Measurements from ENCODE around the gene PON2.

The PON2 gene

GRCh38 chr7:95411036-95411435, 23.8 kb downstream of the PON2 start:
- no peaks in the 10 kb centered on the region for H3K4me1 ChIP-seq (ENCODE audit: insufficient read depth, low read length)
- H3K27ac ChIP-seq (ENCODE audit: low read length) = no peak overlapping the region
- no peak for DNase-seq
- H3K4me2 ChIP-seq (ENCODE audit: insufficient read depth, low read length) = no peak overlapping the region
- no peak overlapping the region for H3K4me3 ChIP-seq (ENCODE audit: low read depth in 1 of 2, low read length in 2 of 2)
- H4K20me1 ChIP-seq (ENCODE audit: insufficient read depth, low read length) = no peaks in the 10 kb centered on the region
- no peak overlapping the region for H2AFZ ChIP-seq (ENCODE audit: low read depth, low read length)
- H3K27me3 ChIP-seq (ENCODE audit: insufficient read depth, low read length, poor library complexity) = no peaks in the 10 kb centered on the region
- TF ChIP-seq CTCF (IDR thresholded peaks at IDR 0.05; ENCODE audit: borderline replicate concordance, extremely low read depth, low read length, poor library complexity, severe bottlenecking) (no peak), EZH2 (IDR thresholded peaks at IDR 0.05; ENCODE audit: borderline replicate concordance, low read depth, low read length, severe bottlenecking) (no peak)
- no peak for ATAC-seq (ENCODE audit: insufficient read depth, low read depth)
- H3K9ac ChIP-seq (ENCODE audit: low read depth, low read length) = no peak overlapping the region
- H3K79me2 ChIP-seq (ENCODE audit: insufficient read depth, low read length) = no peaks in the 10 kb centered on the region
- no peaks in the 10 kb centered on the region for H3K9me3 ChIP-seq (ENCODE audit: insufficient read depth, low read length, severe bottlenecking)
- no peaks in the 10 kb centered on the region for H3K36me3 ChIP-seq (ENCODE audit: insufficient read depth, low read length)

- Histone ChIP-seq H3K4me3 (ENCODE audit: low read depth in 1 of 2, low read length in 2 of 2) (no peak overlapping the region), H3K4me2 (ENCODE audit: insufficient read depth, low read length) (no peak overlapping the region), H3K79me2 (ENCODE audit: insufficient read depth, low read length) (no peaks in the 10 kb centered on the region), H3K27me3 (ENCODE audit: insufficient read depth, low read length, poor library complexity) (no peaks in the 10 kb centered on the region), H3K9ac (ENCODE audit: low read depth, low read length) (no peak overlapping the region), H2AFZ (ENCODE audit: low read depth, low read length) (no peak overlapping the region), H3K36me3 (ENCODE audit: insufficient read depth, low read length) (no peaks in the 10 kb centered on the region), H3K4me1 (ENCODE audit: insufficient read depth, low read length) (no peaks in the 10 kb centered on the region), H4K20me1 (ENCODE audit: insufficient read depth, low read length) (no peaks in the 10 kb centered on the region), H3K9me3 (ENCODE audit: insufficient read depth, low read length, severe bottlenecking) (no peaks in the 10 kb centered on the region), H3K27ac (ENCODE audit: low read length) (no peak overlapping the region)
- ATAC-seq (ENCODE audit: insufficient read depth, low read depth) (no peak), DNase-seq (no peak)
- TF ChIP-seq CTCF (IDR thresholded peaks at IDR 0.05; ENCODE audit: borderline replicate concordance, extremely low read depth, low read length, poor library complexity, severe bottlenecking) = no peak
- TF ChIP-seq EZH2 (IDR thresholded peaks at IDR 0.05; ENCODE audit: borderline replicate concordance, low read depth, low read length, severe bottlenecking) = no peak
Measured at GRCh38 chr7:95407751-95408150, 27.1 kb downstream of the PON2 start.

- H3K36me3 ChIP-seq (ENCODE audit: insufficient read depth, low read length) = no peaks in the 10 kb centered on the region
- no peak for TF ChIP-seq CTCF (IDR thresholded peaks at IDR 0.05; ENCODE audit: borderline replicate concordance, extremely low read depth, low read length, poor library complexity, severe bottlenecking)
- no peak for TF ChIP-seq EZH2 (IDR thresholded peaks at IDR 0.05; ENCODE audit: borderline replicate concordance, low read depth, low read length, severe bottlenecking)
- no peak for ATAC-seq (ENCODE audit: insufficient read depth, low read depth)
Measured at GRCh38 chr7:95405800-95406199, 29.0 kb downstream of the PON2 start.

GRCh38 chr7:95405208-95405607, 29.6 kb downstream of the PON2 start:
- no peaks in the 10 kb centered on the region for H3K79me2 ChIP-seq (ENCODE audit: insufficient read depth, low read length)
- no peak overlapping the region for H2AFZ ChIP-seq (ENCODE audit: low read depth, low read length)
- H3K9ac ChIP-seq (ENCODE audit: low read depth, low read length) = no peak overlapping the region
- H3K27ac ChIP-seq (ENCODE audit: low read length) = no peak overlapping the region
- H3K27me3 ChIP-seq (ENCODE audit: insufficient read depth, low read length, poor library complexity) = no peaks in the 10 kb centered on the region
- TF ChIP-seq EZH2 (IDR thresholded peaks at IDR 0.05; ENCODE audit: borderline replicate concordance, low read depth, low read length, severe bottlenecking) = no peak
- no peak for TF ChIP-seq CTCF (IDR thresholded peaks at IDR 0.05; ENCODE audit: borderline replicate concordance, extremely low read depth, low read length, poor library complexity, severe bottlenecking)
- H3K36me3 ChIP-seq (ENCODE audit: insufficient read depth, low read length) = no peaks in the 10 kb centered on the region
- H3K4me3 ChIP-seq (ENCODE audit: low read depth in 1 of 2, low read length in 2 of 2) = no peak overlapping the region
- DNase-seq (no peak), ATAC-seq (ENCODE audit: insufficient read depth, low read depth) (no peak)
- no peaks in the 10 kb centered on the region for H4K20me1 ChIP-seq (ENCODE audit: insufficient read depth, low read length)
- H3K4me2 ChIP-seq (ENCODE audit: insufficient read depth, low read length) = no peak overlapping the region
- H3K9me3 ChIP-seq (ENCODE audit: insufficient read depth, low read length, severe bottlenecking) = no peaks in the 10 kb centered on the region
- no peaks in the 10 kb centered on the region for H3K4me1 ChIP-seq (ENCODE audit: insufficient read depth, low read length)

More at GRCh38 chr7:95405800-95406199, 29.0 kb downstream of the PON2 start:
- Histone ChIP-seq H3K4me2 (ENCODE audit: insufficient read depth, low read length) (no peak overlapping the region), H3K27me3 (ENCODE audit: insufficient read depth, low read length, poor library complexity) (no peaks in the 10 kb centered on the region), H4K20me1 (ENCODE audit: insufficient read depth, low read length) (no peaks in the 10 kb centered on the region), H3K9me3 (ENCODE audit: insufficient read depth, low read length, severe bottlenecking) (no peaks in the 10 kb centered on the region), H2AFZ (ENCODE audit: low read depth, low read length) (no peak overlapping the region), H3K9ac (ENCODE audit: low read depth, low read length) (no peak overlapping the region), H3K4me1 (ENCODE audit: insufficient read depth, low read length) (no peaks in the 10 kb centered on the region), H3K27ac (ENCODE audit: low read length) (no peak overlapping the region), H3K79me2 (ENCODE audit: insufficient read depth, low read length) (no peaks in the 10 kb centered on the region), H3K4me3 (ENCODE audit: low read depth in 1 of 2, low read length in 2 of 2) (no peak overlapping the region)
- DNase-seq = no peak
